PC-3 (cell line): ENCODE measurements around the gene SLC2A2. TPM values are rescaled to one million over a fixed set of nuclear protein-coding genes. Genes with fewer than 3 reads are reported as not detected.

Experiments used
- ATAC-seq: fragments of 200-7000 bp; cut with Tn5 transposase; 2 replicates; pipeline ENCODE4 v1.9.1; 2020; ENCODE audit warnings: mild to moderate bottlenecking, moderate library complexity
- BruUV-seq: library from RNA; stranded (reverse); fragments of 400-500 nt; replicated peaks from 2 replicates; lab custom pipeline; 2021; lab: Mats Ljungman, UMichigan
- CTCF ChIA-PET: fragments of 300-600 bp; sonication (Branson Sonifier 250); formaldehyde crosslinking; loops from one replicate; lab custom pipeline; 2022; ENCODE audit warnings: antibody characterized with exemption; lab: Charles Lee
- POLR2A ChIA-PET: fragments of 300-600 bp; sonication (Branson Sonifier 250); formaldehyde crosslinking; loops from one replicate; lab custom pipeline; 2022; ENCODE audit warnings: antibody characterized with exemption; ENCODE audit not compliant: unreplicated experiment; lab: Charles Lee
- DNase-seq: peaks from one replicate; pipeline ENCODE4 v3.0.0-alpha.2; 2015
- H2AFZ ChIP-seq: fragments of 300-600 bp; sonication (generic); 2 replicates; pipeline ENCODE4 v1.6.0; 2016; ENCODE audit warnings: antibody characterized with exemption, low read length
- H3F3A ChIP-seq: fragments of 300-600 bp; sonication (generic); one replicate; pipeline ENCODE4 v1.6.0; 2017; ENCODE audit warnings: antibody characterized with exemption, low read length, control low read depth, mild to moderate bottlenecking; ENCODE audit not compliant: unreplicated experiment
- H3K27ac ChIP-seq: fragments of 300-600 bp; sonication (generic); 2 replicates; pipeline ENCODE4 v1.5.1; 2016; ENCODE audit warnings: mild to moderate bottlenecking, low read length
- H3K27me3 ChIP-seq: fragments of 300-600 bp; sonication (generic); 2 replicates; pipeline ENCODE4 v1.6.1; 2016; ENCODE audit warnings: low read length, mixed read lengths
- H3K36me3 ChIP-seq: fragments of 300-600 bp; sonication (generic); 2 replicates; pipeline ENCODE4 v1.6.1; 2016; ENCODE audit warnings: low read depth, mixed run types, low read length, mixed read lengths
- H3K4me1 ChIP-seq: fragments of 300-600 bp; sonication (generic); 2 replicates; pipeline ENCODE4 v1.5.1; 2016; ENCODE audit warnings: low read length; ENCODE audit not compliant: insufficient read depth
- H3K4me2 ChIP-seq: fragments of 300-600 bp; sonication (generic); 2 replicates; pipeline ENCODE4 v1.6.0; 2016; ENCODE audit warnings: low read length
- H3K4me3 ChIP-seq: fragments of 300-600 bp; sonication (generic); 2 replicates; pipeline ENCODE4 v1.5.1; 2016; ENCODE audit warnings: mild to moderate bottlenecking, low read length, mixed read lengths
- H3K79me2 ChIP-seq: fragments of 300-600 bp; sonication (generic); 2 replicates; pipeline ENCODE4 v1.6.1; 2017; ENCODE audit warnings: low read length, mixed read lengths
- H3K9ac ChIP-seq: fragments of 300-600 bp; sonication (generic); 2 replicates; pipeline ENCODE4 v1.6.0; 2016; ENCODE audit warnings: mild to moderate bottlenecking, low read length
- H3K9me2 ChIP-seq: fragments of 300-600 bp; sonication (generic); replicated peaks from 2 replicates; pipeline ENCODE4 v1.6.1; 2016; ENCODE audit warnings: mixed run types, low read length, mixed read lengths
- H3K9me3 ChIP-seq: fragments of 300-600 bp; sonication (generic); 2 replicates; pipeline ENCODE4 v1.6.1; 2016; ENCODE audit warnings: low read length, mixed read lengths
- H4K20me1 ChIP-seq: fragments of 300-600 bp; sonication (generic); 2 replicates; pipeline ENCODE4 v1.6.1; 2016; ENCODE audit warnings: low read length, mixed read lengths
- EZH2 ChIP-seq: fragments of 300-600 bp; sonication (generic); IDR thresholded peaks from one replicate; pipeline ENCODE4 v1.6.1; 2017; ENCODE audit warnings: antibody characterized with exemption, mild to moderate bottlenecking, low read length; ENCODE audit not compliant: unreplicated experiment
- EZH2phosphoT487 ChIP-seq: fragments of 300-600 bp; sonication (generic); IDR thresholded peaks from 2 replicates; pipeline ENCODE4 v1.6.1; 2018; ENCODE audit warnings: mild to moderate bottlenecking, antibody characterized with exemption, low read length, borderline replicate concordance
- intact Hi-C: fragments of 100-400 bp; cut with micrococcal nuclease; formaldehyde crosslinking; loops from 2 replicates; pipeline ENCODE4 v1.9.0; 2023
- total RNA-seq: library from RNA; depleted of rRNA; stranded (reverse); fragments of >200 nt; gene quantifications from 2 replicates; pipeline ENCODE4 v1.2.3, GENCODE V29; 2014
- TF ChIP-seq, protein P1 (sequence below): fragments of 300-600 bp; sonication (generic); conservative IDR thresholded peaks from 2 replicates; pipeline ENCODE4 v1.5.1; 2017; ENCODE audit warnings: antibody characterized with exemption, low read depth, mild to moderate bottlenecking, low read length

SLC2A2 gene
- total RNA-seq, 1 experiment from 2014 or later = not detected

GRCh38 chr3:171044384-171044783 is 17.9 kb upstream of the SLC2A2 start:
- Histone ChIP-seq H3F3A (no peaks in the 10 kb centered on the region), H3K4me1 (no peaks in the 10 kb centered on the region), H3K4me3 (no peak overlapping the region), H3K9ac (no peak overlapping the region), H4K20me1 (no peaks in the 10 kb centered on the region), H3K79me2 (no peaks in the 10 kb centered on the region), H3K36me3 (no peaks in the 10 kb centered on the region), H3K9me2 (no peaks in the 10 kb centered on the region), H3K27ac (no peak overlapping the region), H3K9me3 (no peaks in the 10 kb centered on the region), H2AFZ (no peak overlapping the region), H3K4me2 (no peak overlapping the region), H3K27me3 (no peaks in the 10 kb centered on the region)
- no TSS peak for BruUV-seq
- intact Hi-C loops = no loop called here
- no peak for DNase-seq
- ChIA-PET POLR2A (no interaction called here), CTCF (no interaction called here)
- no peak for TF ChIP-seq EZH2phosphoT487
- ATAC-seq = no peak

DNA sequence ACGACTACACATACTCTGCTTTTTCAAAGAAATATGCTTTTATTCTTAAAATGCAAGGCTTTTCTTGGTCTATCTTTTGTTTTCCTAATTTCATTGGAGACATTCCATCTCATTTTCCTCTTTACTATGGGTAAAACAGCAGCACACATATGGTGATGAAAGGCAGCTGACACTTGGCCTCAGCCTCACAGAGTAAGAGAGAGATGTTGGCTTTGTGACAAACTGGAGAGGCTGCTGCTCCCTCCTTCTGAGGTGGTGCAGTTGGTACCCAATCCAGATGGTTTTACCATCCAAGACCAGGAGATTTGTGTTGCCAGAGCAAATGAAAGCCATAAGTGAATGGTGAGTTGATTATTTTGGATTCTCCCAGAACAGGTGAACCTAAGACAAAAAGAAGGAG is 13.2 kb upstream of the SLC2A2 start:
- BruUV-seq = no TSS peak
- H3K27me3 ChIP-seq = no peaks in the 10 kb centered on the region
- H3K9me2 ChIP-seq = no peaks in the 10 kb centered on the region
- no peaks in the 10 kb centered on the region for H3K36me3 ChIP-seq
- H3K4me2 ChIP-seq = no peak overlapping the region
- no peaks in the 10 kb centered on the region for H3K79me2 ChIP-seq
- intact Hi-C loops = no loop called here
- TF ChIP-seq, protein P1, sequence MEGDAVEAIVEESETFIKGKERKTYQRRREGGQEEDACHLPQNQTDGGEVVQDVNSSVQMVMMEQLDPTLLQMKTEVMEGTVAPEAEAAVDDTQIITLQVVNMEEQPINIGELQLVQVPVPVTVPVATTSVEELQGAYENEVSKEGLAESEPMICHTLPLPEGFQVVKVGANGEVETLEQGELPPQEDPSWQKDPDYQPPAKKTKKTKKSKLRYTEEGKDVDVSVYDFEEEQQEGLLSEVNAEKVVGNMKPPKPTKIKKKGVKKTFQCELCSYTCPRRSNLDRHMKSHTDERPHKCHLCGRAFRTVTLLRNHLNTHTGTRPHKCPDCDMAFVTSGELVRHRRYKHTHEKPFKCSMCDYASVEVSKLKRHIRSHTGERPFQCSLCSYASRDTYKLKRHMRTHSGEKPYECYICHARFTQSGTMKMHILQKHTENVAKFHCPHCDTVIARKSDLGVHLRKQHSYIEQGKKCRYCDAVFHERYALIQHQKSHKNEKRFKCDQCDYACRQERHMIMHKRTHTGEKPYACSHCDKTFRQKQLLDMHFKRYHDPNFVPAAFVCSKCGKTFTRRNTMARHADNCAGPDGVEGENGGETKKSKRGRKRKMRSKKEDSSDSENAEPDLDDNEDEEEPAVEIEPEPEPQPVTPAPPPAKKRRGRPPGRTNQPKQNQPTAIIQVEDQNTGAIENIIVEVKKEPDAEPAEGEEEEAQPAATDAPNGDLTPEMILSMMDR = no peak
- no peak for TF ChIP-seq EZH2phosphoT487
- no peak for TF ChIP-seq EZH2
- DNase-seq = no peak
- no peaks in the 10 kb centered on the region for H4K20me1 ChIP-seq
- no peak overlapping the region for H3K4me3 ChIP-seq
- ATAC-seq = no peak
- H2AFZ ChIP-seq = no peak overlapping the region
- H3F3A ChIP-seq = no peaks in the 10 kb centered on the region
- H3K9ac ChIP-seq = no peak overlapping the region
- CTCF ChIA-PET = no interaction called here
- no peaks in the 10 kb centered on the region for H3K4me1 ChIP-seq
- POLR2A ChIA-PET = no interaction called here
- H3K27ac ChIP-seq = no peak overlapping the region
- H3K9me3 ChIP-seq = no peaks in the 10 kb centered on the region

DNA sequence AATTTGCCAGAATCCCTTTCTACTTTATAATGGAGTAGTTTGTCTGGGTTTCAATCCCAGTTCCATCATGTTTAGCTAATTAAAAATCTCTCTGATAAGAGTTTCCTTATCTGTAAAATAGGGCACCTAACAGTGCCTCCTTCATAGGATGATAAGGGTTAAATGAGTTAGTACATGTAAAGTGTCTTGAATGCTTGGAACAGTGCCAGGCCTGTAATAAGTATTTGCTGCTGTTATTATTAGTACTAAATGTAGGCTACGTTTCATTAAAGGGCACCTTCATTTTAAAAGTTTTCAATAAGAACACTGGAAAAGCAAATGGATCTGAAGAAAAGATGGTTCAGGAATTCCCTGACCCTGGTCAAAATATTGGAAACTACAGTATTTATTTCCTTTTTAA is 11.8 kb upstream of the SLC2A2 start:
- no TSS peak for BruUV-seq
- no peak for ATAC-seq

More for the DNA sequence above, 11.8 kb upstream of the SLC2A2 start:
- Histone ChIP-seq H3K27me3 (no peaks in the 10 kb centered on the region), H3K36me3 (no peaks in the 10 kb centered on the region), H4K20me1 (no peaks in the 10 kb centered on the region), H3K27ac (no peak overlapping the region), H3K9ac (no peak overlapping the region), H2AFZ (no peak overlapping the region), H3K9me2 (no peaks in the 10 kb centered on the region), H3K4me2 (no peak overlapping the region), H3K4me1 (no peaks in the 10 kb centered on the region), H3K9me3 (no peaks in the 10 kb centered on the region), H3K4me3 (no peak overlapping the region), H3K79me2 (no peaks in the 10 kb centered on the region), H3F3A (no peaks in the 10 kb centered on the region)
- no peak for TF ChIP-seq EZH2phosphoT487
- TF ChIP-seq EZH2 = no peak
- TF ChIP-seq, protein P1 = no peak
- ChIA-PET CTCF (no interaction called here), POLR2A (no interaction called here)
- no peak for DNase-seq
- intact Hi-C loops = no loop called here
